ENCODE measurements around the gene PTPRQ.
A peak's percentile ranks its signal among the peaks of the same experiment; 100 is the strongest.

PTPRQ gene

DNA sequence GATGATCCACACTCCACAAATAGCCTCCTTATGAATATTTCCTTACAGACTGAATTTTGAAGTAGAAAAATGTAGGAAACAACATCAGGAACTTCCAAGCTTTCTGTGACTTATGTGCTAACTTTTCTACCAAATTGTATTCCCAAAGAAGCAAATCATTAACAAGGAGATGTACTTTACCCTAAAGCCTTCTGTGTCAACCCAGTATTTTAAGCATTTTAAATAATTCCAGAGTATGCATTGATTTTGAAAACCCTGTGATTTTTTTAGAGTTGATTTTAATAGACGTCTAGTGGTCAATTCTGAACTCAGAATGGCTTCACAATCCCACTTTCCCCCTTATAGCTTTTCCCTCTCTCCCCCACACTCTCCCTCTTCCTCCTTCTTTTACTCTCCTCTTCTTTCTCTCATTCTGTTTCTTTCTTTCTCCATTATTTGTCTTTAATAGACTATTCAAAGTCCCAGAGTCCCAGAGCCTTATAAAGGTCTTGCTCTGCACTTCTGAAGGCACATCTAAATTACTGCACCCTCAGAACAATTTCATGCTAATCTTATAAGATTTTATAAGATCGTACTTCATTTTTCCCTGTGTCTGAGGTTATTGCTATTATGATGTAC lies 253.3 kb downstream of the PTPRQ start:
- DNase-seq (ENCODE audit: low read depth), result no peak
- H3K4me3 ChIP-seq (ENCODE audit: low read length), result no peak overlapping the region
- no peak for TF ChIP-seq CTCF (conservative IDR thresholded peaks at IDR 0.05; ENCODE audit: low read length)

DNA sequence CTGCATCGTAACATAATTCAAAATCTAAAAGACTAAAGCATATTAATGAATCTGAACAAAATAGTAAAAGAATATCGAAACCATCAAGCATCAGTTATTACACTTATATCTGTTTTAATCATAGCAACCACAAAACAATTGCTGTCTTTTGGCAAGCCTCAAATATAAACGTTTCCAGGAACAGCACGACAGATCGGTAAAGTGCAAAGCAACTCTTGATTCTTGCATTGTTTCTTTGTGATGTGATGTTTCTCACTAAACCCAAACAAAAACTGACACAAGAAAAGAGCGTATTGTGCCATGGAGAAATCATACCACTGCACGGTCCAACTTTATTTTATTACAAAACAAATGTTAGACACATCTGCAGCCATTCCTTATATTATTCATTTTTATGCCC lies 254.2 kb downstream of the PTPRQ start:
- H3K4me3 ChIP-seq (ENCODE audit: low read length), result peak overlapping the region; percentile 2; the same call in 1 of the 2 replicates
- TF ChIP-seq CTCF (conservative IDR thresholded peaks at IDR 0.05; ENCODE audit: low read length), result no peak
- DNase-seq (ENCODE audit: low read depth), result peak; percentile 22

DNA sequence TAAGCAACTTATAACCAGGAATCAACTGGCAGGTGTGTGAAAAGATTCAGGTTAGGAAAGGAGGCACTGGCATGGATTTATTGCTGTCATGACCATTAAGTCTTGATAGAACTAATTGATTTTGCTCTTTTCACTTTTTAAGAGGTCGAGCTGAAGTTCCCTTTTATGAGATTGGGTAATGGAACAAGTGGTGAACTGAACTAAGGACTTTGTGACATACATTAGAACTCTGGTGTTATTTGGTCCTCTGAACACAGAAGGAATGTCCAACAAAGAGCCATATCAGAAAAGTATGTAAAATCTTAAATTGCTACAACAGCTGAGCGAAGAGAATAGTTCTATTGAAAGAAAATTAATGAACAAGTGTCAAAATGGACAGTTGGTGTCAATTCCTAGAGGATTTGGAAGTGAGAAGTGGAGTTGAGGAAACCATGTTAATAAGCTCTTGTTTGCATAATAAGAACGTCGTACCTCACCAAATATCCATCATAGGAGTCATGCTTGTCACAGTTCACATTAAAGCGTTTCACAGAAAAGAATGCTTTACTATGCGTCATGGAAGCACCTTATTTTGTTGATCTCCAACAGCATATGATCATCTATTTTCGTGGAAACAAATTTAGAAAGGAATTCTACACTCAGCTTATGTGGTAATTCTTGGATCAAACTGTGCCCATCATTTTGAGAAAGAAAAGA lies 255.0 kb downstream of the PTPRQ start:
- no peak for TF ChIP-seq CTCF (conservative IDR thresholded peaks at IDR 0.05; ENCODE audit: low read length)
- no peak for DNase-seq (ENCODE audit: low read depth)
- no peak overlapping the region for H3K4me3 ChIP-seq (ENCODE audit: low read length)

DNA sequence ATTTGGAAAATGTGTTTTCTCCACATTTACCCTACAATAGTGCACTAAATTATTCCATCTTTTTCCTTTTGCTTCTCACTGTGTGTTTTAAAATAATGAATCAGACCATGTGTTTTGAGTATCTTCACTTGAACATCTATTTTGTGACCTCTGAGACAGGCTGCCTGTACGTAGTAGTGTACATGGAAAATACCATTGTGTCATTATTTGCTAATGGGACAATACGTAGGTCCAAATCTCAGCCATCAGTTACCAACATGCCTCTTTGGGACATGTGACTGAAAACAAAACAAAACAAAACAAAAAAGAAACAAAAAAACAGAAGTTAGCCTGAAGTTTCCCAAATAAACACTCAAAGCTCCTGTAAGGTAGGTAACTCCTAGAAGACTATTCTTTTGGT lies 256.3 kb downstream of the PTPRQ start:
- TF ChIP-seq CTCF (conservative IDR thresholded peaks at IDR 0.05; ENCODE audit: low read length), result no peak
- H3K4me3 ChIP-seq (ENCODE audit: low read length), result no peak overlapping the region
- DNase-seq (ENCODE audit: low read depth), result no peak

- DNase-seq (ENCODE audit: low read depth), result peak; percentile 15
- no peak for TF ChIP-seq CTCF (conservative IDR thresholded peaks at IDR 0.05; ENCODE audit: low read length)
- H3K4me3 ChIP-seq (ENCODE audit: low read length), result no peak overlapping the region
Observed at GRCh38 chr12:80701388-80701787, 257.4 kb downstream of the PTPRQ start.

DNA sequence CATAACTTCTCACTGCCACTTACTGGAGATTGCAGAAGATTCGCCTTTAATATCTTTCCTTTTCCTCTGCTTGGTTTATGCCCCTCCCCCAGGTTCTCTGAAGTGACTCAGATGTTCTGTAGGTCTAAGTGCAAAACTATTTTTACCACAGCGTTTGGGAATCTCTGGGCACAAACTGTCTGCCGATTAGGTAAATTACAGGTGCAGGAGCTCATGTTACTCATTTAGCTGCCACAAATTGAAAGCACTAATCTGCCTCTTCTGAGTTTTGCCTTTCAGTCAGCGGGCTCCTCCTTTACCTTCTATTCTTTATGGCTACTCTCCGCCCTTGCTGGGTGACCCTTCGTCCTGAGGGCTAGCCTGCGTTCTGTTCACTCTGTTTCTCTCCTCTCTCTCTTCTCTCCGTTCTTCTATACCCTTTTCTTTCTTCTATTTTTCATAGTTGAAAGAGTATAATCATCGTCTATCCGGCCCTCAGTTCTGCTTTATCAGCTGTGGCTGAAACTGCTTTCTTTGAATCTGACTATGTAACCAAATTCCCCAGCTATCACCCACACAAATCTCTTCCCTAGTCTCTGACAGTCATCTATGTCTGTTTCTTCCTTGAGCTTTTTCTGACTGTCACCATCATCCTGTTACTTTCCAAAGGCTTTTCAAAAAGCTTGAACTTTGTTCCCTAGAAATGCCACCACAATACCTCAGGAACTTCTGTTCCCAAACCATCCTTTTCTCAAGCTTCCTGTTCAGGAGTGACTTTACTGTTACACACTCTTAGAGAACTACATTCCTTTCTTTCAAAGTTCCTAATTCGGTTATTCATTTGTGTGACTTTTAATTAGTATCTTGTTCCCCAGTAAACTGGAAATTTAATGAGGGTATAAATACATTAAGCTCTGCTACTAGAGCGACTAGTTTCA lies 259.1 kb downstream of the PTPRQ start:
- peak; percentile 69 for DNase-seq (ENCODE audit: low read depth)
- no peak overlapping the region for H3K4me3 ChIP-seq (ENCODE audit: low read length)

More for the DNA sequence above, 259.1 kb downstream of the PTPRQ start:
- TF ChIP-seq CTCF (conservative IDR thresholded peaks at IDR 0.05; ENCODE audit: low read length), result no peak

Measured in AG10803 (cell line).